Measurements from ENCODE around the gene BABAM2. TPM values are rescaled to one million over a fixed set of nuclear protein-coding genes. Genes with fewer than 3 reads are reported as not detected.

The BABAM2 gene
- total RNA-seq, 4 donors from 2014 or later: 34.4 to 44.9 (median 38.3) TPM

DNA sequence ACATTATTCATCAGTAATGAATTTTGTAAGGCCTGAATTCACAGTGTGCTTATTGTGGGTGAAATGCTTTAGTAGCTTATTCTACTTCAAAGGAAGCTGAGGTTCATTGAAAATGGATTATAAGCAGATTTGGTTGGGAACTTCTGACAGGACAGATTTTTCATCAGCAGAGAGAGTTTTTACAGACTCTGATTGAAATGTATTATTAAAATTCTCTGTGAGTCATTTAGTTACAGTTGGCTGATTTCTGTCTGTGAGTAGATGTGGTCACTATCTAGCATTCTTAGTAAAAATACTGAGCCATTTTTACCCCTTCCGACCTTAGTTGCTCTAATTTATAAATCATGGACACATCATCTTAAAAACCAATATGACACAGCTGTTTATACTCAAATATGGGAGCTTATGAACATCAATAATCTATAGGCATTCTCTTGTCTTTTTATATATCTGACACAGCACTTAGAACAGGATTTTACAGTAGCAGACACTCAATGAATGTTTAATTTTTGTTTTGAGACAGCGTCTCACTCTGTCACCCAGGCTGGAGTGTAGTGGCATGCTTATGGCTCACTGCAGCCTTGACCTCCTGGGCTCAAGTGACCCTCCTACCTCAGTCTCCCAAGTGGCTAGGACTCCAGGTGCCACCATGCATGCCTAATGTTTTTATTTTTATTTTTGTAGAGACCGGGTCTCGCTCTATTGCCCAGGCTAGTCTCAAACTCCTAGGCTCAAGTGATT lies 239.6 kb downstream of the BABAM2 start:
- TF ChIP-seq, protein P1, sequence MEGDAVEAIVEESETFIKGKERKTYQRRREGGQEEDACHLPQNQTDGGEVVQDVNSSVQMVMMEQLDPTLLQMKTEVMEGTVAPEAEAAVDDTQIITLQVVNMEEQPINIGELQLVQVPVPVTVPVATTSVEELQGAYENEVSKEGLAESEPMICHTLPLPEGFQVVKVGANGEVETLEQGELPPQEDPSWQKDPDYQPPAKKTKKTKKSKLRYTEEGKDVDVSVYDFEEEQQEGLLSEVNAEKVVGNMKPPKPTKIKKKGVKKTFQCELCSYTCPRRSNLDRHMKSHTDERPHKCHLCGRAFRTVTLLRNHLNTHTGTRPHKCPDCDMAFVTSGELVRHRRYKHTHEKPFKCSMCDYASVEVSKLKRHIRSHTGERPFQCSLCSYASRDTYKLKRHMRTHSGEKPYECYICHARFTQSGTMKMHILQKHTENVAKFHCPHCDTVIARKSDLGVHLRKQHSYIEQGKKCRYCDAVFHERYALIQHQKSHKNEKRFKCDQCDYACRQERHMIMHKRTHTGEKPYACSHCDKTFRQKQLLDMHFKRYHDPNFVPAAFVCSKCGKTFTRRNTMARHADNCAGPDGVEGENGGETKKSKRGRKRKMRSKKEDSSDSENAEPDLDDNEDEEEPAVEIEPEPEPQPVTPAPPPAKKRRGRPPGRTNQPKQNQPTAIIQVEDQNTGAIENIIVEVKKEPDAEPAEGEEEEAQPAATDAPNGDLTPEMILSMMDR (IDR thresholded peaks at IDR 0.05; ENCODE audit: low read depth): no peak

DNA sequence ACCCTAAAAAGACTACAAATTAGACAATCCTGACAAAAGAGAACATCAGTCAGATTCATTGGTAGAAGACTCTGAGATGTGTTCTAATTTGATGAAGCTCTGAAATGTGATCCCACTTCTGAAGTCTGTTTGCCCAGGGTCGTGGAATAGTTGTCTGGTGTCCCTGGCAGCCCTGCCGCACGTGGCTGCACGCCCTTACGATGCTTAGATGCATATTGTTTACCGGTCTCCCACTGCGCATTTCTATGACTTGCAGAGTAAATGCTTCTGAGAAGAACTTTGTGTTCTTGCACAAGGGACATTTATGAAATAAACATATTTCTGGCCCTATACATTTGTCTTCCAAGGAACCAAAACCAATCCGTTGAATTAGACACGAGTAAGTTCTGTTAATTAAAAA lies 243.2 kb downstream of the BABAM2 start:
- TF ChIP-seq, protein P1 (IDR thresholded peaks at IDR 0.05; ENCODE audit: low read depth): no peak

DNA sequence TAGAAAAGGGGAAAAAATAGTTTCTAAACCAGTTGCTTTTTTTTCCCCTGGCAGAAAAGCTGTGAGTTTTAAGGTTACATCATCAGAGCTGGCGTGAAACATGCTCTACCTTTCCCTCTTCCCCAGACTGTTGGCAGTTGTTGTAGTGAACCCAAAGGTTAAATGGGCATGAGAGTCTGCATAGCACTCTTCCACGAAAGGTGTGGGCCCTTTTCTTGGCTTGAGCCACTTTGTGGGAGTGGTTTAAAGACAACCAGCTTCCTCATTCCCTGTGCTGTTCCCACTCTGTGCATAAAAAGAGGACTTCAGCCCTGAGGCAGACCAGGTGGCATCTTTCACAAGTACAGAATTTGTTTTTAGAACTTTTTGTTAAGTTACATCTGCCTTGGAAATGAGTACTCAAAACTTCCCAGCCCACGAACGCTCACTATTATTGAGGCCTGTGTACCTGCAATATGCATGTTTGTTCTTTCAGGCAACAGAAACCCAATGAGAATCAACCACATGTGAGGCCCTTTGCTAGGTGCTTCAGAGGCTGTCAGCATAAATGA lies 243.8 kb downstream of the BABAM2 start:
- TF ChIP-seq, protein P1 (IDR thresholded peaks at IDR 0.05; ENCODE audit: low read depth): no peak

DNA sequence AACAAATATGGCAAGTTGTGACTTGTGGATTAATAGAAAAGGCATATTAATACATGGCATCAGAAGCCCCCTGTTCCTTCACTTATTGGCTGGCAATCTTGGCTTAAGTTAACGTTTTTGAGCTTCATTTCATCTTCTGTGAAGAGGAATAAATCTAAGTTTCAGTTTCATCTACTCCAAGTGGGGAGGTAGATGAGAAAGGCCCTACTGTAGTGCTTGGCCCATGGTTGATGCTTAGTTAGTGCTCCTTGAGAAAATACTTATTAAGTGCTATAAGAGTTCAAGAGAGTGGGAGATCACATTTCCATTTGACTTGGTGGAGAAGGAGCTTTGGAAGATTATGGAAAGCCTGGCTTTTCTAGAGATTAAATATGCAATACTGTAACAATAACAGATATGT lies 244.3 kb downstream of the BABAM2 start:
- TF ChIP-seq, protein P1 (IDR thresholded peaks at IDR 0.05; ENCODE audit: low read depth): no peak

DNA sequence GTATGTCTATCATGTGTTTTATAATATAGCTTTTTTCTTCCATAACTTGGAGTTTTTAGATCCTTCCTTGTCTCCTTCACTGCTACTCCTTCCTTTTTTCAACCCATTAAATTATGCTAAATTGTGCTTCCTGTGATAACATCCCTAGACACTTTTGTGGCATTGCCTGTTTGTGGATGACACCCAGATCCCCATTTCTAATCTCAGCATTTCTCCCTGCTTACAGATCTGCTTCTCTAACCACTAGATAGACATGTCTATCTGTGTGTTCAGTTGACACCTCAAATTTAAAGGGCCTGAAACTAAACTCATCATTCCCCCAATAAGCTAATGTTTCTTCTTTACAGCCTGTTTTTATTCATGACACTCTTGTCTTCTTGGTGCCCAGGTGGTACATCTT lies 244.8 kb downstream of the BABAM2 start:
- TF ChIP-seq, protein P1 (IDR thresholded peaks at IDR 0.05; ENCODE audit: low read depth): no peak

DNA sequence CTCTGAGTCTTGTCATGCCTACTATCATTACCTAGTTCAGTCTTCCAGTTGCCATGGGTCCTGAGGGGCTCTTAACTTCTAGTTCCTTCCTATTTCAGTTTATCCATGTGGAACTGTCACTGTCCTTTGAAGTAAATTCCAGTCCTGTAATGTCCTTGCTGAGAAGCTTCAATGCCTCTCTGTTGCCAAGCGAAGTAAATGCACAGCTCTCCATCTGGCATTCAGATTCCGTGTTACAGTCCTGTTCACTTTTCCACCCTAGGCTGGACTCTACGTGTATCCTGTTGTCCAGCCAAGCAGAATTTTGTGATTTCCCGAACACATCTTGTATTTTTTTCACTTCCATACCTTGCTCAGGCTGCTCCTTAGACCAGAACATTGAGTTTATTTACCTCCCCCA lies 245.3 kb downstream of the BABAM2 start:
- TF ChIP-seq, protein P1 (IDR thresholded peaks at IDR 0.05; ENCODE audit: low read depth): no peak

DNA sequence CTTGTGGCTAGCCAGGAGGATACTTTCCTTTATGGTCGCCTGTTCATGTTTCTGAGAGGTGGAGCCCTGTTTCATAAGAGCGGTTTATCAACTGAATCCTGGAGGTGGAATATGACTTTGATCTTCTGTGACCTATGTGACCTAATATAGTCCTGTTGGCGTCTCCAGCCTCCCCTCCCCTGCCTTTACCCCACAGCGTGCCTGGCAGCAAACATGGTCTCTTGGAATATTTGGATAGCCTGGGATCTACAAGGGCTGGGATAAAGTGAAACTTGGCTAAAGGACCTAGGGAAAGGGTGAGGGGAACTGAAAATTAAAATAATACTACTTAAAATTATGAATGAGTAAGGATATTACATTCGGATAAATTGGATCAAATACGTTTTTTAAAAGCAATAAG lies 246.0 kb downstream of the BABAM2 start:
- TF ChIP-seq, protein P1 (IDR thresholded peaks at IDR 0.05; ENCODE audit: low read depth): no peak
